D721Med (cell line): ENCODE data around the gene CDNF.

Experiments used
- DNase-seq: peaks from one replicate; pipeline ENCODE4 v3.0.0; 2011; ENCODE audit warnings: low spot score; ENCODE audit not compliant: insufficient read length
- FAIRE-seq: peaks from 2 replicates; lab custom pipeline; 2011; peaks lifted over from hg19 to GRCh38; lab: Jason Lieb, UNC
- CTCF ChIP-seq: IDR thresholded peaks from 2 replicates; pipeline ENCODE4 v1.5.1; 2012; ENCODE audit warnings: mild to moderate bottlenecking, control low read depth; ENCODE audit not compliant: insufficient read depth; ENCODE audit errors: missing control alignments

CDNF gene

GRCh38 chr10:14787938-14788337 is 49.9 kb downstream of the CDNF start:
- TF ChIP-seq CTCF: no peak
- no peak for FAIRE-seq
- DNase-seq: no peak

- no peak for FAIRE-seq
- DNase-seq: no peak
- no peak for TF ChIP-seq CTCF
Measured at GRCh38 chr10:14784459-14785055, 53.3 kb downstream of the CDNF start.

GRCh38 chr10:14782691-14783363 is 55.0 kb downstream of the CDNF start:
- TF ChIP-seq CTCF: no peak
- no peak for DNase-seq
- FAIRE-seq: no peak

GRCh38 chr10:14781763-14782162 is 56.1 kb downstream of the CDNF start:
- no peak for FAIRE-seq
- DNase-seq: no peak
- no peak for TF ChIP-seq CTCF

GRCh38 chr10:14779001-14779651 is 58.7 kb downstream of the CDNF start:
- TF ChIP-seq CTCF: no peak
- no peak for DNase-seq
- no peak for FAIRE-seq

- FAIRE-seq (no peak), DNase-seq (no peak)
- TF ChIP-seq CTCF: no peak
Measured at GRCh38 chr10:14776546-14776945, 61.3 kb downstream of the CDNF start.

GRCh38 chr10:14775656-14776055 is 62.2 kb downstream of the CDNF start:
- no peak for DNase-seq
- TF ChIP-seq CTCF: no peak
- FAIRE-seq: no peak
